Adrenal gland (tissue), 5 donors: ENCODE results near the gene DNAH2.

Experiments used
- POLR2A ChIP-seq, 2 donors: fragments of 450-650 bp; IDR thresholded peaks; one replicate each; pipeline ENCODE4 v1.6.1; 2017; ENCODE audit warnings: antibody characterized with exemption in 2 of 2, mild to moderate bottlenecking in 2 of 2, moderate library complexity in 1 of 2
- TF ChIP-seq, protein P1 (sequence below), 6 experiments: fragments of 450-650 bp in 4 of 6; fragments of 200-600 bp in 2 of 6; sonication (generic) in 1 of 6; IDR thresholded peaks; 1 replicate in 5 of 6; 2 replicates in 1 of 6; pipeline versions ENCODE4 v1.5.1 to v1.8.0; 2016 to 2021; ENCODE audit warnings: antibody characterized with exemption in 6 of 6, mild to moderate bottlenecking in 2 of 6, moderate library complexity in 1 of 6
- donor health status: DM: no; HTN: no; CAD: no.

DNA sequence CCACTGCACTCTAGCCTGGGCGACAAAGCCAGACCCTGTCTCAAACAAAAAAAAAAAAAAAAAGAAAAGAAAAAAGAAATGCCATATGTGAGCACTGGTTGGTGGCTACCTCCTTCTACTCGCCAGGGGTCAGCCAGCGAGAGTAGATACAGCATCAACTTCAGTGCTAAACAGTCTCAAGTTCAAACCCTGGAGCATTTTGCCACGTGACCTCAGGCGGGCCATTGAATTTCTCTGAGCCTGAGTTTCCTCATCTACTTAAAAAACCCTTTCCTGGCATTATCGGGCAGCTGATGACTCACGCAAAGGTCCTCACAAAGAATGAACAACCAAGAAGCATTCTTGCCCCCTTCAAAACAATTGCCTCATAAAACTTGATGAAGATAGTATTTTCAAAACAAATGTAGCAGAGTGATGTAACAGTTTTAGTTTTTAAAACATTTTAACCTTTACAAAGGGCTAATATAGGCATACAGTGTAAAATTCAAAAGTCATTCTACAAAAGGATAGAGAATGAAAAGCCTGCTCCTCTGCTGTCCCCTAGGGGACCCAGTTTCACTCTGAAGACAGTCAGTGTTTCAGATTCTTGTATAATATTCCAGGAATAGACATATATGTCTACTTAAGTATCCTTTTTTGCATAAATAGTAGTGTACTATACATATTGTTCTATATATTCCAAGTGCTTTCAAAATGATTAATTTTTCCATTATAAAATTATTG is 28.4 kb downstream of the DNAH2 start:
- TF ChIP-seq, protein P1, sequence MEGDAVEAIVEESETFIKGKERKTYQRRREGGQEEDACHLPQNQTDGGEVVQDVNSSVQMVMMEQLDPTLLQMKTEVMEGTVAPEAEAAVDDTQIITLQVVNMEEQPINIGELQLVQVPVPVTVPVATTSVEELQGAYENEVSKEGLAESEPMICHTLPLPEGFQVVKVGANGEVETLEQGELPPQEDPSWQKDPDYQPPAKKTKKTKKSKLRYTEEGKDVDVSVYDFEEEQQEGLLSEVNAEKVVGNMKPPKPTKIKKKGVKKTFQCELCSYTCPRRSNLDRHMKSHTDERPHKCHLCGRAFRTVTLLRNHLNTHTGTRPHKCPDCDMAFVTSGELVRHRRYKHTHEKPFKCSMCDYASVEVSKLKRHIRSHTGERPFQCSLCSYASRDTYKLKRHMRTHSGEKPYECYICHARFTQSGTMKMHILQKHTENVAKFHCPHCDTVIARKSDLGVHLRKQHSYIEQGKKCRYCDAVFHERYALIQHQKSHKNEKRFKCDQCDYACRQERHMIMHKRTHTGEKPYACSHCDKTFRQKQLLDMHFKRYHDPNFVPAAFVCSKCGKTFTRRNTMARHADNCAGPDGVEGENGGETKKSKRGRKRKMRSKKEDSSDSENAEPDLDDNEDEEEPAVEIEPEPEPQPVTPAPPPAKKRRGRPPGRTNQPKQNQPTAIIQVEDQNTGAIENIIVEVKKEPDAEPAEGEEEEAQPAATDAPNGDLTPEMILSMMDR (IDR thresholded peaks at IDR 0.05), result no peak
- TF ChIP-seq POLR2A (IDR thresholded peaks at IDR 0.05), result no peak
